BE2C (cell line): ENCODE measurements around the gene KIAA1217.

Experiments
- DNase-seq: peaks from one replicate; pipeline ENCODE4 v3.0.0-alpha.2; 2020
- H3K27me3 ChIP-seq: fragments of 250-450 bp; sonication (Bioruptor Pico); 2 replicates; pipeline ENCODE4 v1.5.1; 2020; ENCODE audit warnings: mild to moderate bottlenecking
- H3K36me3 ChIP-seq: fragments of 250-450 bp; sonication (Bioruptor Pico); 2 replicates; pipeline ENCODE4 v1.5.1; 2020; ENCODE audit warnings: mild to moderate bottlenecking
- H3K4me1 ChIP-seq: fragments of 250-450 bp; sonication (Bioruptor Pico); 2 replicates; pipeline ENCODE4 v1.5.1; 2020
- H3K4me3 ChIP-seq: 2 replicates; pipeline ENCODE4 v1.5.1; 2011; ENCODE audit warnings: low read depth, low read length
- H3K9me3 ChIP-seq: fragments of 250-450 bp; sonication (Bioruptor Pico); 2 replicates; pipeline ENCODE4 v1.5.1; 2020
- TF ChIP-seq, protein P1 (sequence below): IDR thresholded peaks from 2 replicates; pipeline ENCODE4 v1.5.1; 2012; ENCODE audit warnings: mild to moderate bottlenecking, low read depth, low read length

Gene KIAA1217

DNA sequence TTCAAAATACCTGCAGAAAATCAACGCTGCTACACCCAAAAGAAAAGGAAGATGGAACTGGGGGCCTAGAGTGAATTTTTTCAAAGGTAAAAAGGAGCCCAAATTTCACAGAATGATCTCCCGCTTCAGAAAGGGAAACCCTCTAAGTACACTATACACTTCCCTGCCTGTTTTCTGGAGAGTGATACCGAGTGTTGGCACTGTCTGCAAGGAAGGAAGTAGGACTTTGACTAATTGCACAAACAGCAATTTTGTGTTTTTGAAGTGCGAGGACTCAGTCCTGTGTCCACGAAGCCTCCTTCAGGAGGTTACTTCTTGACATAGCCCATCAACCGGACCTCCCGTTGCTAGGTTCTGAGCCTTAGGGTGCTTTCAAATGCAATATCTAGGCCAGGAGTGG, 106.3 kb downstream of the KIAA1217 start:
- Histone ChIP-seq H3K4me1 (no peaks in the 10 kb centered on the region), H3K4me3 (no peak overlapping the region), H3K36me3 (no peaks in the 10 kb centered on the region), H3K9me3 (no peaks in the 10 kb centered on the region), H3K27me3 (no peaks in the 10 kb centered on the region)
- no peak for DNase-seq
- TF ChIP-seq, protein P1, sequence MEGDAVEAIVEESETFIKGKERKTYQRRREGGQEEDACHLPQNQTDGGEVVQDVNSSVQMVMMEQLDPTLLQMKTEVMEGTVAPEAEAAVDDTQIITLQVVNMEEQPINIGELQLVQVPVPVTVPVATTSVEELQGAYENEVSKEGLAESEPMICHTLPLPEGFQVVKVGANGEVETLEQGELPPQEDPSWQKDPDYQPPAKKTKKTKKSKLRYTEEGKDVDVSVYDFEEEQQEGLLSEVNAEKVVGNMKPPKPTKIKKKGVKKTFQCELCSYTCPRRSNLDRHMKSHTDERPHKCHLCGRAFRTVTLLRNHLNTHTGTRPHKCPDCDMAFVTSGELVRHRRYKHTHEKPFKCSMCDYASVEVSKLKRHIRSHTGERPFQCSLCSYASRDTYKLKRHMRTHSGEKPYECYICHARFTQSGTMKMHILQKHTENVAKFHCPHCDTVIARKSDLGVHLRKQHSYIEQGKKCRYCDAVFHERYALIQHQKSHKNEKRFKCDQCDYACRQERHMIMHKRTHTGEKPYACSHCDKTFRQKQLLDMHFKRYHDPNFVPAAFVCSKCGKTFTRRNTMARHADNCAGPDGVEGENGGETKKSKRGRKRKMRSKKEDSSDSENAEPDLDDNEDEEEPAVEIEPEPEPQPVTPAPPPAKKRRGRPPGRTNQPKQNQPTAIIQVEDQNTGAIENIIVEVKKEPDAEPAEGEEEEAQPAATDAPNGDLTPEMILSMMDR: no peak

GRCh38 chr10:24318517-24318916, 109.6 kb downstream of the KIAA1217 start:
- TF ChIP-seq, protein P1: no peak
- H3K4me3 ChIP-seq: no peak overlapping the region
- no peaks in the 10 kb centered on the region for H3K9me3 ChIP-seq
- no peak for DNase-seq
- no peaks in the 10 kb centered on the region for H3K36me3 ChIP-seq
- H3K27me3 ChIP-seq: no peaks in the 10 kb centered on the region
- H3K4me1 ChIP-seq: no peaks in the 10 kb centered on the region

GRCh38 chr10:24320373-24320772, 111.4 kb downstream of the KIAA1217 start:
- Histone ChIP-seq H3K4me1 (no peaks in the 10 kb centered on the region), H3K4me3 (no peak overlapping the region), H3K27me3 (no peaks in the 10 kb centered on the region), H3K9me3 (no peaks in the 10 kb centered on the region), H3K36me3 (no peaks in the 10 kb centered on the region)
- TF ChIP-seq, protein P1: no peak
- DNase-seq: no peak

GRCh38 chr10:24324651-24325050, 115.7 kb downstream of the KIAA1217 start:
- TF ChIP-seq, protein P1: no peak
- H3K9me3 ChIP-seq: no peaks in the 10 kb centered on the region
- no peaks in the 10 kb centered on the region for H3K27me3 ChIP-seq
- no peaks in the 10 kb centered on the region for H3K4me1 ChIP-seq
- no peak for DNase-seq
- no peaks in the 10 kb centered on the region for H3K36me3 ChIP-seq
- H3K4me3 ChIP-seq: no peak overlapping the region

GRCh38 chr10:24331457-24331856, 122.5 kb downstream of the KIAA1217 start:
- TF ChIP-seq, protein P1: no peak
- Histone ChIP-seq H3K27me3 (no peaks in the 10 kb centered on the region), H3K4me3 (no peak overlapping the region), H3K9me3 (no peaks in the 10 kb centered on the region), H3K4me1 (no peaks in the 10 kb centered on the region), H3K36me3 (no peaks in the 10 kb centered on the region)
- no peak for DNase-seq

DNA sequence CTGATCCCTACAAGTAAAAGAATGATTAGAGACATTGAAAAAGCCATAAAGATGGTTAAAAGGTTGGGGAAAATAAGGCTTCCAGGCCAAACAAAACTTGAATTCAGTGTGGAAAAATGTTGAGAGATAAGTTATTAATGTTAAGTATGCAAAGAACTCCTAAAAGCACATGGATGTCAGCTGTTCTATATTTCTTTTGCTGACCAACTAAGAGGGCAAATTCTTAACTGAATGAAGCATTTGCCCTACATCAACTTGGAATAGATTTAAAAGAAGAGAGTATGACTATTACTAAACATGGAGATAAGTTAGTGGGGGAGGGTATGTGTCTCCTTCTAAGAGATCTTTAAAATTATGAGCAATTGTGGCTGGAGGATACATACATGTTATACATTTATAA, 124.8 kb downstream of the KIAA1217 start:
- Histone ChIP-seq H3K36me3 (no peaks in the 10 kb centered on the region), H3K4me3 (no peak overlapping the region), H3K9me3 (no peaks in the 10 kb centered on the region), H3K27me3 (no peaks in the 10 kb centered on the region), H3K4me1 (no peaks in the 10 kb centered on the region)
- TF ChIP-seq, protein P1: no peak
- no peak for DNase-seq
